Measurements from ENCODE around the gene MAPKAPK2. TPM values are rescaled to one million over a fixed set of nuclear protein-coding genes. Genes with fewer than 3 reads are reported as not detected.
"Not testable (repeated sequence)": the region's sequence is repeated elsewhere in the genome, so short reads cannot be mapped to it uniquely, and the experiment has no call there.

MAPKAPK2 gene
- total RNA-seq, 6 experiments from 2014 or later: 80.0 to 89.1 (median 86.0) TPM

- H3K4me3 Mint-ChIP-seq: no peak overlapping the region
- peaks cover 1% of the 10 kb centered on the region for H3K4me1 Mint-ChIP-seq (ENCODE audit: low read depth)
- H3K36me3 Mint-ChIP-seq (ENCODE audit: low read depth): no peaks in the 10 kb centered on the region
- no peak for DNase-seq
- H3K27ac Mint-ChIP-seq: no peak overlapping the region
- TF ChIP-seq, protein P1, sequence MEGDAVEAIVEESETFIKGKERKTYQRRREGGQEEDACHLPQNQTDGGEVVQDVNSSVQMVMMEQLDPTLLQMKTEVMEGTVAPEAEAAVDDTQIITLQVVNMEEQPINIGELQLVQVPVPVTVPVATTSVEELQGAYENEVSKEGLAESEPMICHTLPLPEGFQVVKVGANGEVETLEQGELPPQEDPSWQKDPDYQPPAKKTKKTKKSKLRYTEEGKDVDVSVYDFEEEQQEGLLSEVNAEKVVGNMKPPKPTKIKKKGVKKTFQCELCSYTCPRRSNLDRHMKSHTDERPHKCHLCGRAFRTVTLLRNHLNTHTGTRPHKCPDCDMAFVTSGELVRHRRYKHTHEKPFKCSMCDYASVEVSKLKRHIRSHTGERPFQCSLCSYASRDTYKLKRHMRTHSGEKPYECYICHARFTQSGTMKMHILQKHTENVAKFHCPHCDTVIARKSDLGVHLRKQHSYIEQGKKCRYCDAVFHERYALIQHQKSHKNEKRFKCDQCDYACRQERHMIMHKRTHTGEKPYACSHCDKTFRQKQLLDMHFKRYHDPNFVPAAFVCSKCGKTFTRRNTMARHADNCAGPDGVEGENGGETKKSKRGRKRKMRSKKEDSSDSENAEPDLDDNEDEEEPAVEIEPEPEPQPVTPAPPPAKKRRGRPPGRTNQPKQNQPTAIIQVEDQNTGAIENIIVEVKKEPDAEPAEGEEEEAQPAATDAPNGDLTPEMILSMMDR (IDR thresholded peaks at IDR 0.05): no peak
- peaks cover 6% of the 10 kb centered on the region for H3K27me3 Mint-ChIP-seq (ENCODE audit: insufficient read depth)
- no peaks in the 10 kb centered on the region for H3K9me3 Mint-ChIP-seq
Observed at GRCh38 chr1:206760590-206760989, 75.9 kb downstream of the MAPKAPK2 start.

DNA sequence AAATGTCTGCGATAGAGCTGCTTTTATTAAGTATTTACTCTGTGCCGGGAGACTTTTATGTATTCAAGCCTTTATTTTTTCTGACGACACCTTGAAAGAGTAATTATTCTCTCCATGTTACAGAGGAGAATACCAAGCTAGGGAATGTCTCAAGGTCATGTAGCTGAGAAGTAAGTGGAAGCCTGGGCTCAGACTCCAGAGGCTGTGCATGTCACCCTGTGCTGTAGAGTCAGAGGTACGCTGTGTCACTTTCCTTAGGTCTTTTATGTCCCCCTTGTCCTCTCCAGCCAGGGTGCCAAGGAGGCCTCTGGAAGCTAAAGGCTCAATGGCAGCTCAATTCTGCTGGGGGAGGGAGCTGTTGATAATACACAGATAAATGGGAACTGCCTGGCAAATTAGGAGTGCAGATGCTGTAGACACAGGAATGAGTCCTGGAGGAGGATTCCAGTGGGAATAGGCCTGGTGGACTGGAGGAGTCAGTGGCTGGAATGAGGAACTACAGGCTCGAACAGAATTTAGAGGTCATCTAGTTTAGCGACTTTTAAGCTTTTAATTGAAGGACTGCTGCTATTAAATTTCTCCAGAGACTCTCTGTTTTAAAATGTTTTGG, 76.6 kb downstream of the MAPKAPK2 start:
- no peaks in the 10 kb centered on the region for H3K9me3 Mint-ChIP-seq
- DNase-seq: no peak
- peaks cover 8% of the 10 kb centered on the region for H3K4me1 Mint-ChIP-seq (ENCODE audit: low read depth)
- H3K27ac Mint-ChIP-seq: no peak overlapping the region
- H3K4me3 Mint-ChIP-seq: no peak overlapping the region
- peaks cover 6% of the 10 kb centered on the region for H3K27me3 Mint-ChIP-seq (ENCODE audit: insufficient read depth)
- no peaks in the 10 kb centered on the region for H3K36me3 Mint-ChIP-seq (ENCODE audit: low read depth)
- TF ChIP-seq, protein P1 (IDR thresholded peaks at IDR 0.05): peak; percentile 49

GRCh38 chr1:206762741-206763364, 78.1 kb downstream of the MAPKAPK2 start:
- not testable (repeated sequence) for H3K27ac Mint-ChIP-seq; H3K9me3 Mint-ChIP-seq; H3K4me3 Mint-ChIP-seq; DNase-seq; H3K27me3 Mint-ChIP-seq (ENCODE audit: insufficient read depth); H3K36me3 Mint-ChIP-seq (ENCODE audit: low read depth)
- peaks cover 20% of the 10 kb centered on the region for H3K4me1 Mint-ChIP-seq (ENCODE audit: low read depth)

GRCh38 chr1:206765771-206766170, 81.1 kb downstream of the MAPKAPK2 start:
- not testable (repeated sequence) for H3K9me3 Mint-ChIP-seq; H3K36me3 Mint-ChIP-seq (ENCODE audit: low read depth); H3K4me3 Mint-ChIP-seq; DNase-seq
- Mint-ChIP-seq H3K27ac (peak overlapping the region; percentile 72), H3K27me3 (ENCODE audit: insufficient read depth) (peaks cover 18% of the 10 kb centered on the region), H3K4me1 (ENCODE audit: low read depth) (peaks cover 27% of the 10 kb centered on the region)

DNA sequence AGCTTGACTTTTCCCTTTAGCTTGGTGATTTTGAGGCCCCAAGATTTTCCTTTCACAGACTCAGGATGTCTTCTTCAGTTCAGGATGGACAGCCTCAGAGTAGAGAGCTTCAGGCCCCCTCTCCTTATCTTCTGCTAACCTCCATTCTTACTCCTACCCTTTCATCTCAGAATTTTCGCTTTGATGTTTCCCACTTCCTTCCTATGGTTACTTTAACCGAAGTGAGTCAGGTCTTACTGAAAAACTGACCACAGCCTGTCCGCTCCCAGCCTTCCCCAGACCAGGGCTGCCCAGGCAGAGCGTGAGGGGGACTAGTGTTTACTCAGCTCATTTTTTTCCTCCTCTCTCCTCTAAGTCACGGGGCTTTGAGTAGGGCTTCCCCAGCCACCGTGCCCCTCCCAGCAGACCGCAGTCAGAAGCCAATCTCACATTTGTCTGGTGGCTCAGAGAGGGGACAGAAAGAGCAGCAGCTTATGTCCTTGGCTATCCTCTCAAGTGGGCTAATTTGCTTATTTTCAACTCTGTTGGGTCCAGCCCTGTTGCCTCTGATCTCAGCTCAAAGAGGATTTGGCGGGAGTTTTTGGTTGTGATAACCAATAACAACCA, 81.6 kb downstream of the MAPKAPK2 start:
- Mint-ChIP-seq H3K4me3 (peak overlapping the region; percentile 52), H3K4me1 (ENCODE audit: low read depth) (peaks cover 29% of the 10 kb centered on the region), H3K27ac (peak overlapping the region; percentile 72), H3K9me3 (no peaks in the 10 kb centered on the region), H3K36me3 (ENCODE audit: low read depth) (no peaks in the 10 kb centered on the region), H3K27me3 (ENCODE audit: insufficient read depth) (peaks cover 23% of the 10 kb centered on the region)
- peak; percentile 82 for DNase-seq
- TF ChIP-seq, protein P1 (IDR thresholded peaks at IDR 0.05): no peak

- Mint-ChIP-seq H3K27ac (no peak overlapping the region), H3K4me3 (no peak overlapping the region)
Observed at GRCh38 chr1:206768472-206769303, 84.0 kb downstream of the MAPKAPK2 start.

More at GRCh38 chr1:206768472-206769303, 84.0 kb downstream of the MAPKAPK2 start:
- Mint-ChIP-seq H3K4me1 (ENCODE audit: low read depth) (peaks cover 29% of the 10 kb centered on the region), H3K27me3 (ENCODE audit: insufficient read depth) (peaks cover 33% of the 10 kb centered on the region), H3K36me3 (ENCODE audit: low read depth) (no peaks in the 10 kb centered on the region), H3K9me3 (no peaks in the 10 kb centered on the region)
- no peak for DNase-seq
- TF ChIP-seq, protein P1 (IDR thresholded peaks at IDR 0.05): no peak

Measured in HFFc6 (cell line).